Kidney capillary endothelial cell (primary cell): ENCODE data around the gene DPPA2.
"Not testable (repeated sequence)": the region's sequence is repeated elsewhere in the genome, so short reads cannot be mapped to it uniquely, and the experiment has no call there.

Experiments
- DNase-seq: peaks from one replicate; pipeline ENCODE4 v3.0.0-alpha.2; 2018; ENCODE audit warnings: low spot score

The DPPA2 gene, protein sequence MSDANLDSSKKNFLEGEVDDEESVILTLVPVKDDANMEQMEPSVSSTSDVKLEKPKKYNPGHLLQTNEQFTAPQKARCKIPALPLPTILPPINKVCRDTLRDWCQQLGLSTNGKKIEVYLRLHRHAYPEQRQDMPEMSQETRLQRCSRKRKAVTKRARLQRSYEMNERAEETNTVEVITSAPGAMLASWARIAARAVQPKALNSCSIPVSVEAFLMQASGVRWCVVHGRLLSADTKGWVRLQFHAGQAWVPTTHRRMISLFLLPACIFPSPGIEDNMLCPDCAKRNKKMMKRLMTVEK

DNA sequence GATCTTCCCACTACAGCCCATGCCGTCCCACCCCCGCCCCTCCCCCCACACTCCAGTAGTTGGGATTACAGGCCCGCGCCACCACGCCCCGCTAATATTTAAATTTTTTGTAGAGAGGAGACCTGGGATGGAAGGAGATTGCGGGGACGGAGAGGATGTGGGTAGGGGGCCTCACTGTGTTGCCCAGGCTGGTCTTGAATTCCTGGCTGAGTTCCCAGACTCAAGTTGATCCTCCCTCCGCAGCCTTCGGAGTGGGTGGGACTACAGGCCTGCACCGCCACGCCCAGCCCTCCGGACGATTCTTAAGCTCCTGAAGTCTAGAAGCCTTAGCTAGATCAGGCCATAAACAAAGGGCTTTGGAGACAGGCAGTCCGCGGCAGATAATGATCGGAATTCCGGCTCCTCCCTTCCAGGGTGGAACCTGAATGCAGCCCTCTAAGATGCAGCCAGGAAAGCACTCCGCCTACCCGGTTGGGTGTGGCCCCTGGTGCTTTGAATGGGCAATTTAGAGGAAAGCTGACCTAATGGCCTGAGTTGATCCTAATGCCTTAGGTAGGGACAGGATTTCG, at the start of gene DPPA2:
DPPA2 (minus strand) TSS at position 356 of the 569 bp plus-strand sequence. CDS start 1,975 bp downstream, outside the sequence.
- no peak for DNase-seq

DNA sequence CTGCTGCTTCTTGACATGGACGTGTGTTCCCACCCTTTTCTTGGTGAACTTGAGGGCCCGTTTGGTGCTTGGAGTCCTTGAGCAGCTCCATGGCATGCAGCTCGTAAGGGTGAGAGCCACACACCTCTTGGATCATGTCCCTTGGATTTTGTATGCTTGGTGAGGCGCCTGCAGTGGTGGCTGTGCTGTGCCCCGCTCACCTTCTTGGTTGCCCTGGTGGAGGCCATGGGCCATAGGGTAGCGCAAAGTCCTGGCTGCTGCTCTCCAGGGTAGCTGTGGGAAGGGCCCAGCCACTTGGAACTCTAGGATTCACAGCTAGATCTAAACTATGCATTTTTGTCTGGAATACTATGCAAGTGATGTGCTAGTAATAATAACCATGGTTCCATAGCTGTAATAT, 47.8 kb upstream of the DPPA2 start:
- DNase-seq, result no peak

DNA sequence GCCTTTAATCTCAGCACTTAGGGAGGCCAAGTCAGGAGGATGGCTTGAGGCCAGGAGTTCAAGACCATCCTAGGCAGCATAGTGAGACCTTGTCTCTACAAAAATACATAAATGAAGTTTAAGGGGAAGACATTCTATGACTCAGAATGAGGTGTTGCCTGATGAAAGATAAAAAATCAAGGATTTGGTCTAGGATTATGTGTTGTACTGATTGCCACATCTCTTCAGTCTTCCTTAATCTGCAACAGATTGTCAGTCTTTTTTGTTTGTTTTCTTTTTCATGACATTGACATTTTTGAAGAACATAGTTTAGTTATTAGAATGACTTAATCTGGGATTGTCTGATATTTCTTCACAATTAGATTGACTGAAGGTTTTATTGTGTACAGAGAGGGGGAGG, 47.3 kb upstream of the DPPA2 start:
- no peak for DNase-seq

DNA sequence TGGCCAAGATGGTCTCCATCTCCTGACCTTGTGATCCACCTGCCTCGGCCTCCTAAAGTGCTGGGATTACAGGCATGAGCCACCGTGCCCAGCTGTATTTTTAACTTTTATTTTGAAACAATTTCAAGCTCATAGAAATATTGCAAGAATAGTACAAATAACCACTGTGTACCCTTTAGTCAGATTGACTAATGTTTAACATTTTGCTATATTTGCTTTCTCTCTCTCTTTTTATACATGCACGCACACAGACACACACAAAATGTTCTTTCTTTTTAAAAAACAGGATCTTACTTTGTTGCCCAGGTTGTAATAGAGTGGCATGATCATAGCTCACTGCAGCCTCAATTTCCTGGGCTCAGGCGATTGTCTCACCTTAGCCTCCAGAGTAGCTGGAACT, 46.5 kb upstream of the DPPA2 start:
- DNase-seq, result no peak

DNA sequence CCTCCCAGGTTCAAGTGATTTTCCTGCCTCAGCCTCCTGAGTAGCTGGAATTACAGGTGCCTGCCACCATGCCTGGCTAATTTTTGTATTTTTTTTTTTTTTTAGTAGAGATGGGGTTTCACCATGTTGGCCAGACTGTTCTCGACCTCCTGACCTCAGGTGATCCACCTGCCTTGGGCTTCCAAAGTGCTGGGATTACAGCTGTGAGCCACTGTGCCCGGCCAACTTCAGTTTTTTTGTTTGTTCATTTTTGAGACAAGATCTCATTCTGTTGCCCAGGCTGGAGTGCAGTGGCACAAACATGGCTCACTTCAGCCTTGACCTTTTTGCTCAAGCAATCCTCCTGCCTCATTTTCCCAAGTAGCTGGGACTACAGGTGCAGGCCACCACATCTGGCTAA, 42.5 kb upstream of the DPPA2 start:
- DNase-seq, result not testable (repeated sequence)

DNA sequence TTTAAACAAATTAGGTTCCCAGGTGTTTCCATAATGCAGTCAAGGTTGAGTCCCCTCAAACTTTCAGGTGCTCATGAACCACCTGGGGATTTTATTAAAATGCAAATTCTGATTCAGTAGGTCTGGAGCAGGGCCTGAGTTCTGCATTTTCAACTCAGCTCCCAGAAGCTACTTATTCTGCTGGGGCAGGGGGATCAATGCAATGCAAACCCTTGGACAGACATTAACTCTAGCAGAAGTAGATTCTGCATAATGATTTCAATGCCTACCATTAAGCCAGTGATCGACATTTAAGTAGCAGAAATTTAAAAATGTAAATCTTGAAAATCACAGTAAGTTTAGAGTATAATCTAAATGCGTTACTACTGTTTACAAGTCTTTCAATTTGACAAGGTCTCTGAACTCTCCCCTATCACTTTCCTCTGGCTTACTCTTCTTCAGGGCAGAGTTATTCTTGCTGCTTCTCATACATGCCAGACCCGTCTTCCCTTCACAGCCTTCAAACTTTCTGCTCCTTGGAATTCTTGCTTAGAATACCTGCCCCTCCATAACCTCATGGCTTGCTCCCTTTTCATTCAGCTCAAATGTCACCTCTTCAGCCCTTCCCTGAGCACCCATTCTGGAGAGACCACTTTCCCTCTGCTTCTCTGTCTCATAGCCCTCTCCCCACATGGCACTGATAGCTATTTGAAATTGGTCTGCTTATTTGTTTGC, 40.3 kb upstream of the DPPA2 start:
- no peak for DNase-seq

DNA sequence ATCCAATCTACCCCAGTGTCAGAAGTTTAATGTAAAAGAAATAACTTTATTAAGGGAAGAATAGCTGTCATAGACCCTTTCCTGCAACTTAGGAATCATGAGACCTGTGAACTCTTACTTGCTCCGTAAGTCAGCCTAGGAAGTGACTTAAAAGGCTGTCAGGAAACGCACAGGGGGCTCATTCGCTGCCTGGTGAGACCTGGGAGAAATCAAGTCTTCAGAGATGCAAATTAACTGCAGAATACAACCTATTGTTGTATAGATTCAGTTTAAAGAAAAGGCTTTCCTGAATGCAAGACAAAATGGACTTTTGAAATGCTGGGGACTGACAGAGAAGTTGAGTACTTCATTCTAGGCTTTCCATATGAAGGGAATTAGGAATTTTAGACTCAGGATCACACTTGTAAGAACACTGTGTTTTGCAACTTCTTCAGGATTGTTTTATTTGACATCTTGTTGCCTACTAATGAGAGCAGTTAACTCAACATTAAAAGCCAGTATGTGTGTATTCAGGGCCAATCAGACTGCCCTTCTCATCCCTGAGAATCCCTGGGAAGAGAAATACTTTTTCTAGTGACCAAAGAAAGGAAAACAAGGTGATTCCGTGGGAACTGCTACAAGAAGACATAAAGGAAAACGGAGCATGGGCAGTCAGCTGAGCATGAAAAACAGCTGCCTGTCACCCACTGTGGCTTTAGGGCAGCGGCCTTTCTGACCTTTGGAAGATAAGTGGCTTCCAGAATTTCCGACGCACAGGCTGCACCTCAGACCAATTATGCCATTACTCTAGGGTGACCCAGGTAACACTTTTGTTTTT, 39.5 kb upstream of the DPPA2 start:
- no peak for DNase-seq

DNA sequence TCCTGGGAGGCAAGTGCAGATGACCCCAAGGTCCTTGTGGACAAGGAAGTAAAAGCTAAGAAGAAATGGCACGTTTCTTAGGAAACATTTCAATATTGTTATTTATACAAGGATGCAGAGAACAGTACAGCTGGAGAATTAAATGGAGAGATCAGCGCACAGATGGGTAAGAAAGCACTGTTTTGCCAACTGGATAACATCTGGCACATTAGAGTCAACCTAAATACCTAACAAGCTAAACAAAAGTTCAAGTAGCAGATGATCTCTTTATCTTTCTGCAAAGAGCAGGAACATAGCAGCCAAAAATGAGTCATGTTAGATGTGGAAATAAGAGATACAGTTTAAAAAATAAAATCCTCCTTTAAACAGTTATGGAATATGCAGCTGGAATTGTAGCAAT, 36.7 kb upstream of the DPPA2 start:
- DNase-seq, result no peak

DNA sequence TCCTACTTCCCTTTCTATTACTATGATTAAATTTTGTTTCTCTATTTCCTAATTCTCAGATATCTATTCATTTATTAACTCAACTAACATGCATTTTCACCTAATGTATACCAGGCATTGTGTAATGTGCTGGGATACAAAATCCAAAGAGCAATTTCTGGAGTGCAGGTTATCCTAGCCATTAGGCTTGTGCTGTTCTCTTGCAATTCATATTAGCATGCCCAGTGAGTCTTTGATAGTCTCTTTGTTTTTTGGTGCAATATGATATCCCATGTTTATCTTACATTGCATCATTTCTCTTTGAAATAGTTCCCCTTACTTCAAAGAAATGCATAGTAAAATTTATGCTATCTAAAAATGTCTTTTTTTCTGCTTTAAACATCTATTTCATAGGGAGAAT, 34.9 kb upstream of the DPPA2 start:
- no peak for DNase-seq

DNA sequence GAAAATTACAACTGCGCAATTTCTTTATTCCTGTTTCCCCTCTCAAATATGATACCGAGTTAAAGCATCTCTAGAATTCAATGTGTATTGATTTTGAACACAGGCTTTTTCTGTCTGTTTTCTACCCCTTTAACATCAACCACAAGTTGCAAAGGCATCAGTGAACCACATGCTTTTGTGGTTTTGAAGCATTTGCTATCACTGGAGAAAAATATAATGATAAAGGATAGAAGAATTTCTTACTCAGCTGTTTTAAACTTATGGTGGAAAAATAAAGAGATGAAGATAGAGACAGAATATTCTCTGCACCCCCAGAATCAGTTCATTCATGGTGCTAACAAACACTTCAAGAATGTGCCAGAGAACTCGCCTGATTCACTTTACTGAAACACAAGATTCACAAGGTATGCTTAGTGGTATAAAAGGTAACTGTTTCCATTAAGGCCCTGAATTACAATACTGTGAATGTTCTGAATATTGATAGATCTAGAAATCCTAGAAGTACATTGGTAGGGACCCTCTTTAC, 30.5 kb upstream of the DPPA2 start:
- DNase-seq, result no peak

DNA sequence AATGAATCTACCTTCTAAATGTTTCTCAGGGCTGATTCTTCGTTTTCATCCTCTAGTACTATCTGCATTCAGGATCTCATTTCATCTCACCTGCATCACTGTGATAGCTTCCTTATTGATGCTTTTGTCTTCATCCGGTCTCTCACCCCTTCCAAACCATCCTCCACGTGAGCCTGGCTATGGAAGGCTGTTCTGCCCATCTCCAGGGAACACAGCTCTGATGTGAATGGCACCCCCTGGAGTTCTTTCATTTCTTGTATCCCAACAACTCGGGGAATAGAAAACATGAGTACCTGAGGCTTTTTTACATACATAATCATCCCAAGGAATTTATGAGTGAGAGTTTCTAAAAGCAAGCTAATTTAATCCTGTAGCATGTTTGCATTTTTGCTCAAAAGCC, 29.8 kb upstream of the DPPA2 start:
- DNase-seq, result no peak

DNA sequence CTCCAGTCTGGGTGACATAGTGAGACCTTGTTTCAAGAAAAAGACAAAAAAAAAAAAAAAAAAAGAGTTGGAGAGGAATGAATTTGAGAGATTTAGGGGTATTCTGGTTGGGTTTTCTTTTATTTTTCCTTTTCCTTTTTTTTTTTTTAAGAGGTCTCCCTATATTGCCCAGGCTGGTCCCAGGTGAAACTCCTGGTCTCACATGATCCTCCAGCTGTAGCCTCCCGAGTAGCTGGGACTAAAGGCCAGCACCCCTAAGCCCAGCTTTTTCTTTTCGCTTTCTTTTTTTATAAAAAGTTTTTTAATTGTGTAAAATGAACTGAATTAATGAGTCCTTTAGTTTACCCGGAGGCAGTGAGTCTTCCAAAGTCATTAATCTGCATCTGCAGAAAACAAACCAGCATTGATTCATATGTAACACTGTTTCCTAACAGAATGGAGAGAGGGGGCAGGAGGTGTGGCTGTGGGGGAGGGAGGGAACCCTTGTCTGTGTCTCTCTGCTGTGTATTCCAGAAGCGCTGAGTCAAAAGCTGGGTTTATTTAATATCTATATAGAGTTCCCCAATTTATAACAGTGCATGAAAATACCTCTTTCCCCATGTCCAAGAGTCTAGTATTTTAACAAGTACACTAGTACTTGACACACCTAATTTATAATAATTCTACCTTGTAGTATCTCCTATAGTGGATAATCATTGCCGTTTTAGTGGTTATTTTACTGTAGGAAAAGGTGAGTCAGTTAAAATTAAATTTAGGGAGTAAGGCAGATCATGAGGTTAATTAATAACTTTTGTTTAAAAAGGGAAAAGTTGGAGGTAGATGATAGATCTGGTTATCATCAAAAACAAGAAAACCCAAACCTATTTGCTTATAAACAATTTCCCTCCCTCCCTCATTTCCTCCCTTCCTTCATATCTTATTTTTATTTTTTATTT, 23.7 kb upstream of the DPPA2 start:
- DNase-seq, result no peak

DNA sequence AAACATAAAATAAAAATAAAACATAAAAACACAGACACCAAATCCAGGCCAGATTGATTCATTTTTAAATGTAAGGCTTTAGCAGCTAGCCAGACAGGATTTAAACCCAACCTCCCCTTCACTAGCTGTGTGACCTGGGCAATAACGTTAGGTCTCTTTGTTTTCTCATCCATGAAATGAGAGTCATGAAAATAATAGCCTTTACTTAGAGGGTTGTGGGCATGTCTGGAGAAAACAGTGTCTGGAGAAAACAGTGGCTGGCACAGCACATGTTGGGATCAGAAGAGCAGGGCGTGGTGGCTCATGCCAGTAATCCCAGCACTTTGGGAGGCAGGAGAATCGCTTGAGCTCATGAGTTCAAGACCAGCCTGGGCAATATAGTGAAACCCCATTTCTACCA, 22.9 kb upstream of the DPPA2 start:
- no peak for DNase-seq

DNA sequence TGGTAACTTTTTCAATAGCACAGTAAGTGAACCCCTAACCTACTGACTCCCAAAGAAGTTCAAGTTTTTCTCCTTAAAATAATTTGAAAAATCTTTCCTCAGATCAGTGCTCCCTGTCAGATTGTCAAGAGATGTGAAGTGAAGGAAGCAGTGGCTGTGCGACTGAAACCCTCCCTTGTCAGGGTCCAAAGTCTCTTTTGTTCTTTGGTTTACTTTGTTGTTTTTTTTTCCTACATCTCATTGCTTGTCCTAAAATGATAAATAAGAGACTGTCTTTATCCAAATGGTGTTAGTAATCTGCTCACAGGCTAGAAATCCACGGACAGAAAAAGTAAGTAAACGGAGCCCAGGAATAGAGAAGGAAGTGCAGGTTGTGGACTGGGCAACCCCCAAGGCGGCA, 22.0 kb upstream of the DPPA2 start:
- no peak for DNase-seq

DNA sequence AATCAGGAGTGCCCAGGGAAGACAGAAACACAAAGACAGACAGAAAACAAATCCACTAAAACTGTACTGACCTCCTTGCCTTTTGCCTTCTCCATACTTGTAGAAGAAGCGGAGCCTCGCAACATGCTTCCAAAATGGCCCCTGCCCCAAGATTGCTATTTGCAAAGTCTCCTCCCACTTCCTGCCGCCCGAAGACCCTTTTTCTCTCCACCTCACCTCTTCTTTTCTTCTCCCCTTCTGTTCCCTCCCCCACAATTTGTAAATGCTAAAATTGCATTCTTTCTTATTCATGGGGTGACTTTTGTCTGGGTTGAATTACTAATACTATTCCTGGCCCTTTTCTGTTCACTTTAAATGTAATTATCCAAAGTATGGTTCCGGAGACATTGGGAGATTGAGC, 21.1 kb upstream of the DPPA2 start, which contains the start of gene DPPA4:
DPPA4 (minus strand) TSS at position 154 of the 400 bp plus-strand sequence; CDS start at position 125, 29 bp downstream.
- DNase-seq, result no peak

DNA sequence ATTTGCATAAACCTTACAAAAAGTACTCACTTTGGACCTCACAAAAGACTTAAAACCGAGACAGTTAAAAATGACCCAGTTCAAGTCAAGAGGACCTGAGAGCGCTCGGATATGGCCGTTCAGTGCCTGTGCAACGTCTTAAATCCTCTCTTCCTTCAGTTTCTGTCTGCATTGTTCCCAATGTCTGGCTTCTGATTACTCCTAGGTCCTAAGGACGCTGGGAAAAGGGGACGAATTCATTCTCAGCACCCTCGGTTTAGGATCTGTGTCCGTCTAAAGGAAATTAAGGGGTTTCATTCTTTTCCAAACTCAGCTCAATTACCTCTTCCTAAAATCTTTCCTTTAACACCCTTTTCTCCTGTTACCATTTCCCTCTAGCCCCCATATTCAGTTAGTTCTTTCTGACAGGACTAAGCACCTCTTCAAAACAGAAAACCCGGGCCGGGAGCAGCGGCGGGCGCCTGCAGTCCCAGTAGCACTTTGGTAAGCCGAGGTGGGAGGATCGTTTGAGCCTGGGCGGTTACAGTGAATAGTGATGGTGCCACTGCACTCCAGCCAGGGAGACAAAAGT, 20.1 kb upstream of the DPPA2 start:
- DNase-seq, result peak; percentile 12

DNA sequence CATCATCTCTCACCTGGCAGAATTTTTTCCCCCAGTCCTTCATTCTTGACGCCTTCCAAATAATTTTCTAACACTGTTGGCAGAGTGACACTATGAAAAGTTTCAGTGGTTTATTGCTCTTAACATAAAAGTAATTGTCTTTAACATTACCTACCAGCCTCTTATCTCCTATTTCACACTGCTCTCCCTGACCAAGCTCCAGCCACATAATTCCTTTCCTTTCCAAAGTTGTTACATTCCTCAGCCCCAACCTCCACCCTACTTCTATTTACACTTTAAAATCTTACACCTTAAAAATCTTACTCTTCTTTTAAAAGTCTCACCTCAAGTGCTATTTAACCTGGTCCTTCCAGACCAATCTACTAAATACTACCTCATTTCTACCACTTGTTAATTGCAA, 18.3 kb upstream of the DPPA2 start:
- no peak for DNase-seq

DNA sequence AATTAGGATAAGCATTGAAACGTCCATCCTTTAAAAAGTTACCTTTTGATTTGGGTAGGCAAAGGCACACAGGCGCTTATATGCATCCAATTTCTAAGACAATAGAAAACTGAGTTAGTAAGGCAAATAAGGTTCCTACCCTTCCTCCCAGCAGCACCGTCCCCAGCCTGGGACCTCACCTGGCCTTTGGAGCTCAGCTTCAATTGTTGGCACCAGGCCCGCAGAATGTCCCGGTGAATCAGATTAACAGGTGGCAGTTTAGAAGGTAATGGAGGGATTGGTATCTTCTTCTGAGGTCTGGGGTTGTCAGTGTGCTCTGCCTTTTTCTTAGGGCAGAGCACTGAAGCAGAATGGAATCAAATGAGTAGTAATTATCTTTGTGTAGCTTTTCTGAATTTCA, 15.4 kb upstream of the DPPA2 start:
- DNase-seq, result no peak

DNA sequence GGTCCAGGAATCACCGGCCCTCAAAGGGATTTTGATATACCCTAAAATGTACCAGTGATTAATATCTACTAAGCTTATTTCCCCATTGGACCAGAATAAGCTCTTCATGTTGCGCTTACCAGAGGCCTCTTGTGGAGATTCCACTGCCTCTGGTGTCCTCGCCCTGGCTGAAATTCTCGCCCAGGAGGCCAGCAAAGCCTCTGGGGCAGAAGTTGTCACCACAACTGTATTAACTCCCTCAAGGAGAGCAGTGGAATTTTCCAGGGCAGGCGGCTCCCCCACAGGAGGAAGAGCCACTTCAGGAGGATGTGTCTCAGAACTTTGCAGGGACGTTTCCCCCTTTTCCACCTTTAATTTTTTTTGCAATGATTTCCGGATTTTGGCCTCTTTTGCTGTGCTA, 14.1 kb upstream of the DPPA2 start:
- no peak for DNase-seq

DNA sequence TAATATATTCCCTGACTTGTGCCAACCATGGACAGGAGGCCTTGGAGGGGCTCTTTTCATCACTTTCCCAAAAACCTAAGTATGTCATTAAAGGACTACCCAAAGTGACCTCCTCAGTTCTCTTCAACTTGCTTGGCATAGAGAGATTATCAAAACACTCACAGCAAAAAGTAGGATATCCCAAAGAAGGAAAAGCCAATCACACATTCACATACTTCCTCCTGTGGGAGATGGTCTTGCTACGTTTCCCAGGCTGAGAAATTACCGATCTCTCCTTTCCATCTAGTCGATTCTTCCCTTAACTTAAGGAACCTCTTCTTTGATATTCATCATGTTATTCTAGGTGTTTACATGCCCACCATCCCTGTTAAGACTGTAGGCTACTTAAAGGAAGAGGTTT, 11.9 kb upstream of the DPPA2 start:
- DNase-seq, result no peak

DNA sequence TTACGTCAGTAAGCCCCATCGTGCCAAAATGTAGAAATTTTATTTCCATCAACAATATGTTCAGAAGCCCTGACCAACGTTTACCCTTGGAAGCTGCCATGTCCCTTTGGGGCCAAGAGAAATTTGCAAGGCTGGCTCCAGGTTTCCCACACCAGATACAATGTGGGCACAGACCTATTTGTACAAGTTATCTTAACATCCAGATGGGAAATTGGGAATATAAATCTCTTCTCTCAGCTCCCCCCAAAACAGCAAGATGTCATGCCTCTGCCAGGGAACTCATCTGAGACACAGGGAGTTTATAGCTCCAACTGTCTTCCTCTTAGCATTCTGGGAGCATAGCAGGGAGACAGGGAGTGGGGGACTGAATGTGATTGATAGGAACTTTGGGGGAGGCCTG, 9.3 kb upstream of the DPPA2 start:
- DNase-seq, result no peak
